NCI-H146 treated with DMSO at 0.1 percent for 48 hours (cell line): ENCODE results near the gene ALKBH4.
"Not testable (repeated sequence)": the region's sequence is repeated elsewhere in the genome, so short reads cannot be mapped to it uniquely, and the experiment has no call there.

ENCODE experiments used
- DNase-seq: peaks from one replicate; lab custom pipeline; 2025; ENCODE audit not compliant: unreplicated experiment; lab: John Stamatoyannopoulos, UW

ALKBH4 gene, protein sequence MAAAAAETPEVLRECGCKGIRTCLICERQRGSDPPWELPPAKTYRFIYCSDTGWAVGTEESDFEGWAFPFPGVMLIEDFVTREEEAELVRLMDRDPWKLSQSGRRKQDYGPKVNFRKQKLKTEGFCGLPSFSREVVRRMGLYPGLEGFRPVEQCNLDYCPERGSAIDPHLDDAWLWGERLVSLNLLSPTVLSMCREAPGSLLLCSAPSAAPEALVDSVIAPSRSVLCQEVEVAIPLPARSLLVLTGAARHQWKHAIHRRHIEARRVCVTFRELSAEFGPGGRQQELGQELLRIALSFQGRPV

DNA sequence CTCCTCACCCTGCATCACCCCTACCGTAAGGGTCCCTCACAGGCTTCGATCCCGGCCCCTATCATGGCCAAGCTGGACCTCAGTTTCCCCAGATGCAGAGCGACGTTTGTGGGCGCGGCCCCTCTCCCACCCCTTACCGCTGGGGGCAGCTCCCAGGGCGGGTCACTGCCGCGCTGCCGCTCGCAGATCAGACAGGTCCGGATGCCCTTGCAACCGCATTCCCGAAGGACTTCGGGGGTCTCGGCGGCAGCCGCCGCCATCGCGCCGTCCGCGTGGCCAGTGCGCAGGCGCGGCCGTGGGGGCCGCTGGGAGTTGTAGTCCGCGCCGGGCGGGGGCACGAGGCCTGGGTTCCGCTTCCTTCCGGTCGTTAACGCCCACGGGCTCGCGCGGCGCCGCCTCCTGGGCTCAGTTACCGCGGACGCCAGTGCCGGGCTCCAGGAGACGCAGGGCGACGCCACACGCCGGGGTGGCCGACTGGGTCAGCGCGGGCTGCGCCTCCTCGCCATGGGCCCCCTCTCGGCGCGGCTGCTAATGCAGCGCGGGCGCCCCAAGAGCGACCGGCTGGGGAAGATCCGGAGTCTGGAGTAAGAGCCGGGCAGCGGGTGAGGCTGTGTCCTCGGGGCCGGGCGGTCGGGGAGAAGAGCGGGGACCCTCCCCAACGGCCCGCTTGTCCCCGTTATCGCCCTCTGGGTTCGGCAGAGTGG, at the start of gene ALKBH4, which contains the start of gene LRWD1:
ALKBH4 (minus strand) TSS at position 287 of the 704 bp plus-strand sequence; CDS start at position 260, 27 bp downstream.
LRWD1 (plus strand) TSS at position 408 of the 704 bp plus-strand sequence; CDS start at position 505, 97 bp downstream.
- peak; percentile 73 for DNase-seq

DNA sequence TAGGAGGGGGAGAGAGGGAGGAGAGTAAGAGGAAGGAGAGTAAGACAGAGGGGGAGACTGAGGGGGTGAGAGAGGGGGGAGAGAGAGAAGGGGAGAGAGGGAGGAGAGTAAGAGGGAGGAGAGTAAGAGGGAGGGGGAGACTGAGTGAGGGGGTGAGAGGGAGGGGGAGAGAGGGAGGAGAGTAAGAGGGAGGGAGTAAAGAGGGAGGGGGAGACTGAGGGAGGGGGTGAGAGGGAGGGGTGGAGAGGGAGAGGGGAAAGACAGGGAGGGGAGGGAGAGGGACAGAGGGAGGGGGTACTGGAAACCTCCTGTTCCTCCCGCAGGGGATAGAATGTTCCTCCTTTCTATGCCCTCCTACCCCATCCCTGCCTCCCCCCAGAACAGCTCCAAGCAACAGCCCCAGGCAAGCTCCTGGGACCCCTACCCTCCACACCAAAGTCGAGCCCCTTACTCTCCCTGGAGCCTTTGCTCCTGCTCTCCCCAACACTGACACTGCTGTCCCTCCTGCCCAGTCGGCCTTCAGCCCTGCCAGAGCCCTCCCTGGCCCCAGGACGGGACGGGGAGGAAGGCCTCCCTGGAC, 48.1 kb upstream of the ALKBH4 start:
- DNase-seq, result not testable (repeated sequence)

DNA sequence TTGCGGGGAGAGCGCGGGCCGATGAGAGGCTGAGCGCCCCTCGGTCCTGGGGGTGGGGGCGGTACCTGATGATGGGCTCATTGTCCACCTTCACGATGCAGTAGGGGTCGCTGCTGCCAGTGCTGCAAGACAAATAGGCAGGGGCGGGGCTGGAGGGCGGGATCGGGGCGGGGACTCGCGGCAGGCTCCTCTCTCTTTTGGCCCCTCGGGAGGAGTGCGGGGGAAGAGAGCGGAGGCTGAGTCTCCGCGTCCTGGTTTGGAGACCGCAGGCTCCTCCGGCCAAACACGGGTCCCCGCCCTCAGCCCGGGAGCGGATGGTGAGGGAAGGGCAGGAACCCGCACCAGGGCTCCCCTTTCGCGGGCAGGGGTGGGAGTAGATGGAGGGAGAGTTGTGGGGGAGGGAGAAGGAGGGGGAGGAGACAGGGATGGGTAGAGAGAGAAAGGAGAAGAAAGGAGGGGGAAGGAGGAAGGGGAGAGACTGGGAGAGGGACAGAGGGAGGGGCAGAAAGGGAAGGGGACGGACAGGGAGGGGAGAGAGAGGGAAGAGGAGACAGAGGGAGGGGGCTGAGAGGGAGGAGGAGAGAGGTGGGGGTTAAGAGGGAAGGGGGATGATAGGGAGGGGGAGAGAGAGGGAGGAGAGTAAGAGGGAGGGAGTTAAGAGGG, 47.3 kb upstream of the ALKBH4 start:
- not testable (repeated sequence) for DNase-seq

DNA sequence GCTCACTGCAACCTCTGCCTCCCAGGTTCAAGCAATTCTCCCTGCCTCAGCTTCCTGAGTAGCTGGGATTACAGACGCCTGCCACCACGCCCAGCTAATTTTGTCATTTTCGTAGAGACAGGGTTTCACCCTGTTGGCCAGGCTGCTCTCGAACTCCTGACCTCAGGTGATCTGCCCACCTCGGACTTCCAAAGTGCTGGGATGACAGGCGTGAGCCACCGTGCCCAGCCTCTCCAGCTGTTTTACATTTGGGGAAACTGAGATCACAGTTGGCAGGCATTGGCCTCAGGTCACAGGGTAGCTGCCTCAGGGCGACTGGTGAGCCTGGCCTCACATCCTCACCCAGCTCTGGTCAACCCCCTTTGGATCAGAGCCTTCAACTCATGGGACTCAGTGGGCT, 45.9 kb upstream of the ALKBH4 start:
- DNase-seq, result not testable (repeated sequence)

DNA sequence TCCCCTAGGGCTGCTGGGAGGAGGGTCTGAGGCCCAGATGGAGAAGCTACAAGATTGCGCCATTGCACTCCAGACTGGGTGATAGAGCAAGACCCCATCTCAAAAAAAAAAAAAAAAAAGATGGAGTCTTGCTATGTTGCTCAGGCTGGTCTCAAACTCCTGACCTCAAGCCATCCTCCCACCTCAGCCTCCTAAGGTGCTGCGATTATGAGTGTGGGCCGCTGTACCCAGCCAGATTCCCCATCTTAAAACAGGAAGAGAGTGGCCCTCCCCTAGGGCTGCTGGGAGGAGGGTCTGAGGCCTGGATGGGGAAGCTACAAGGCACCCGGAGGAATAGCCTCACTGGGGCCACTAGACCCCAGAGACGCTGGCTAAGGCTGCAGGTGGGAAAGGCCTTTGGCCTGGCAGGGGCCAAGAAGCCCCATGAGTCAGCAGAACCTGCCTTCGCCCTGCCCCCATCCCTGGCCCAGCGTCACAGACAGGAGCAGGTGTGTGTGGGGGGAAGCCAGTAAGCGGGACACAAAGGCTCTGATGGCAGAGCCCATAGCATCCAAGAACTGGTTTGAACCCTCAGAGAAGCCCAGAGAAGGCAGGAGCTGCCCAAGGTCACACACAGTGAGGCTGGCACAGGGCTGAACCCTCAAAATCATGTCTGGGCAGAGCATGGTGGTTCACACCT, 42.9 kb upstream of the ALKBH4 start:
- not testable (repeated sequence) for DNase-seq

DNA sequence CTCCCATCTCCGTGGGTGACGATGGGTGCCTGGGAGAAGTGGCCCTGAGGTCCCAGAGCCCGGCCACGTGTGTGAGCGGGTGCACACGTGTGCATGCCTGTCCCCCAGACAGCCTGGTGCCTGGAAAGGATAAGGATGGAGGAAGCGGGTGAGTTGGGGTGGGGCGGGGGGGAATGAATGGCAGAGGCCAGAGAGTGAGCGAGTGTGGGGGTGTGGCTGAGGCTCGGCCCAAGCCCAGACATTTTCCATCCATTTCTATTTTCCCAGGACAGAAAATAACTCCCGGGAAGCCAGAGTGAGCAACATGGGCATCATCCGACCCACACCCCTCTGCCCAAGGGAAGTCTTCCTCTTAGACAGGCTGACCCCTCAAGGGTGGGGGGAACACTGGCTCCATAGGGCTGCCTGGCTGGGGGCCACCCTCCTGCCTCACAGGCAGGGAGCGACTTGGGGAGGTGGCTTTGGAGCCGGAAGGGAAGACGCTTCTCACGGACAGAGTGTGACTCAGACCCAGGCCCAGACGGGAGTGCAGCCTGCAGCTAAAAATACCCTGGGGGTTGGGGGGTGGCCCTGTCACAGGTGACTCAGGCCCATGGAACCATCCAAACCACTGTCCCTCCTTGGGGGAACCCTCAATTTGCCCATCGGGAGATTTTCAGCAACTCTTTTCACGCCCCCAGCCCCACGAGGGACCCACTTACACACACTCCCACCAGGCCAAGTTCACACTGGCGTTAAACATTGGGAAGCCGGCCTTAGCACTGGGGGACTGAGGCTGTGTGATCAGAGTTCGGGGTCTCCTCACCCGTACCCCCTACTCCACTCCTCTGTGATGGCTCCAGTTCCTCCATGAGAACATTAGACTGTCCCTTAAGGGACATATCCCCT, 40.9 kb upstream of the ALKBH4 start:
- DNase-seq, result not testable (repeated sequence)

DNA sequence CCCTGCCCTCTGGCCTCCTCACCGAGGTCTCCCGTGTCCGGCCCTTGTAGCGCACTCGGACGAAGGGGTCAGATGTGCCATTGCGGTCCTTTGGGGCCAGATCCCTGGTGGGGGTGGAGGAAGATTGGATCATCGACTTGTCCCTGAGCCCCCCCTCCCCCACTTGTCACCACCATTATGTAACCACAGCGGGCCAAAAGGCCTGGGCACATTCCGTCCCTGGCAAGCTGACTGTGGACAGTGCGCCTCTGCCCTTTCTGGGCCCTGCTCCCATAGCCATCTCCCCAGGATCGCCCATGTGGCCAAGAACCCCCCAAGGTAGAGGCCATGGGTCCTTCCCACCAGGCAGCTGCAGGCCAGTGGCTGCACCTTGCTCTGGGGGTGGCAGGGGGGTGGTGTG, 38.5 kb upstream of the ALKBH4 start:
- not testable (repeated sequence) for DNase-seq

DNA sequence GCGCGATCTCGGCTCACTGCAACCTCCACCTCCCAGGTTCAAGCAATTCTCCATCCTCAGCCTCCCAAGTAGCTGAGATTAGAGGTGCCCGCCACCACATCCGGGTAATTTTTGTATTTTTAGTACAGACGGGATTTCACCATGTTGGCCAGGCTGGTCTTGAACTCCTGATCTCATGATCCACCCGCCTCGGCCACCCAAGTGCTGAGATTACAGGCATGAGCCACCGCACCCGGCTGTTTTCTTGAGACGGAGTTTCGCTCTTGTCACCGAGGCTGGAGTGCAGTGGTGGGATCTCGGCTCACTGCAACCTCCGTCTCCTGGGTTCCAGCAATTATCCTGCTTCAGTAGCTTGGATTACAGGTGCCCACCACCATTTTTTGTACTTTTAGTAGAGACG, 33.7 kb upstream of the ALKBH4 start:
- not testable (repeated sequence) for DNase-seq

DNA sequence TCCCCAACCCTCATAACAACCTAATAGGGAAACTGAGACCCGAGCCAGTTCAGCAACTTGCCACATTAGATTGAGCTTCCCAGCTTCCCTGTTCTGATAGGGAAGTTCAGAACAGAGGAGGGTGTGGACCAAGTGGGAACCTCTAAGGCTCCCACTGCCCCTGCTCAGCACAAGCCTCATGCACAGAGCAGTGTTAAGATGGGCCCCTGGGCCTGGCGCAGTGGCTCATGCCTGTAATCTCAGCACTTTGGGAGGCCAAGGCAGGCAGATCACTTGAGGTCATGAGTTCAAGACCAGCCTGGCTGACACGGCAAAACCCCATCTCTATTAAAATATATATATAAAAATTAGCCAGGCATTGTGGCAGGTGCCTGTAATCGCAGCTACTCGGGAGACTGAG, 32.6 kb upstream of the ALKBH4 start:
- not testable (repeated sequence) for DNase-seq

DNA sequence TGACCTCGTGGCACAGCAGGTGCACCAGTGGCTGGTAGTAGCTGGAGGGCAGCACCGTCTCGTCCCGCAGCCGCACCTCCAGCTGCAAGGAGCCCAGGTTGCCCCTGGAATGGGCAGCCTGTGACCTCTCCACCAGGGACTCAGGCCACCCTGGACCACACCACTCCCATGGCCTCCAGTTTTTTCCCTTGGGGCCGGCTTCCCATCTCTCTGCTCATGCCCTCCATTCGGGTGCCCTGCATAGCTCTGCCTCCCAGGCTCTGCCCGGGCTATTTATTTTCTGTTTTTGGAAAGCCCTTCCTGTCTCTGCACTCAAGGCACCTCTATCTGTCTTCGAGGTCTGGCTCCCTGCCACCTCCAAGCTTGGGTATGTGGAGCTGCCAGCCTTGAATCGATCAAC, 32.2 kb upstream of the ALKBH4 start:
- not testable (repeated sequence) for DNase-seq

DNA sequence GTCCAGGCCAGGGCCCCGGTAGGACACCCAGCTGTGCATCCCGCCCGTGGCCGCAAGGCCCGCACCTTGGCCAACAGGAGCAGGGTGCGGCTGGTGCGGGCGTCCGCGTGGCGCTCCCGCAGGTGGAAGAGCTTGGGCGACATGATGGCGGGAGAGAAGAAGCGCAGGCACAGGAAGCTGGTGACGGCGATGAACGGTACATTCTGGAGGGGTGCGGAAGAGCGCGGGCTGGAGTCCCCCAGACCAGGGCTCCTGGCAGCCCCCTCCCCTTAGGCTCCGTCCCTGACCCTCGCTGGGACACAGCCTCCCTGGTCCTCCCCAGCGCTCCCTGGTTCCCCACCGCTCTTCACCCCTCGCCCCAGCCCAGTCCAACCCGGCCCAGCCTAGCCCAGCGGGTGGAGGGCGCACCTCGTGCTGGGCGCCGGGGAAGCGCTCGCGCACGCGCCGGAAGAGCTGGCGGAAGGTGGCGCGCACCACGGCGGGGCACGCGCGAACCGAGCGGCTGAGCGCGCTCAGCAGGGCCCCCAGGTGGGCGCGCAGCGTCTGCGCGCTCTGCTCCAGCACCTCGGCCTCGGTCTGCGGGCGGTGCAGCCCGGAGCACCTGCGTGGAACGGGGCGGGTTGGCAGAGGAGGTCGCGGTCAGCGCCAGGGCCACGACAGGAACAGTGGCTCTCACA, 29.9 kb upstream of the ALKBH4 start:
- DNase-seq, result not testable (repeated sequence)

DNA sequence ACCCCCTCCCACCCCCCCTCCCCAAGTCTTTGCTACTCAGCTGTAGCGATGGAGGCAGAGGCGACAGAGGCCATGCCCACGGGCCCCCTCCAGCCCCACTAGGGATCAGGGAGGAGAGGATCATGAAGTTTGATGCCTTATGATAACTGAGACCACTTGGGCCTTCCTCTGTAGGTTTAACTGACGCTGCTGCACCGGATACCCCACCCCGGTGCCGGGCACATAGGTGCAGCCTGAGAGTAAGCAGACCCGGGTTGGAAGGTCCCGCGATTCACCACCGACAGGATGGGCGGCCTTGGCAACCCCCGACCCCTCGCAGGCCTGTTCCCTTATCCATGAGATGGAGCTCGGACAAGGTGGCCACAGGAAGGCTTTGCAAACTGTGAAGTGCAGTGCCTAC, 29.4 kb upstream of the ALKBH4 start:
- DNase-seq, result not testable (repeated sequence)

DNA sequence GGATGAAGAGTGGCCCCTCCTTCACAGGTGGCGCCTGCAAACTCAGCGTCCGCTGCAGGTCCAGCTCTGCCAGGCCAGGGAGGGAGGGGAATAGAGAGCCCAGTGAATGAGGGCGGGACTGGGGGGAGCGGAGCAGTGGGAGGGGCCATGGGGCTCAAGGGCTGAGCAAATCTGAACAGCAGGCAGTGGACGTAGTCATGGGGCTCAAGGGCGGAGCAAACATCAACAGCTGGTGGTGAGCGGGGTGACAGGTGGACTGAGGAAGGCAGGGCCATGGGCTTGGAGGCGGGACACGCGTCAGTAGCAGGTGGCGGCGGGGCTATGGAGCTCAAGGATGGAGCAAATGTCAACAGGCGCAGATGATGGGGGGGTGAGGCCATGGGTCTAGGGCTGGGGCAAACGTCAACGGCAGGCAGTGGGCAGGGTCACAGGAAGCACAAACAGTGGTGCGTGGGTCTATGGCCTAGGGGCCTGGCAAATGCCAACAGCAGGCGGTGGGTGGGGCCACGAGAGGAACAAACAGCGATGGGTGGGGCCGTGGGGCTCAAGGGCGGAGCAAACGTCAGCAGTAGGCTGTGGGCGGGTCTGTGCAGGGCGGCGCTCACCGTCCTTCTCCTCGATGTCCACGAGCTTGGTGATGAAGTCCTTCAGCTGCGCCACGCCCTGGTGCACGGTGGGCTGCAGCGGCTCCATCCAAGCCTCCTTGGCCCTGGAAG, 28.7 kb upstream of the ALKBH4 start:
- not testable (repeated sequence) for DNase-seq

DNA sequence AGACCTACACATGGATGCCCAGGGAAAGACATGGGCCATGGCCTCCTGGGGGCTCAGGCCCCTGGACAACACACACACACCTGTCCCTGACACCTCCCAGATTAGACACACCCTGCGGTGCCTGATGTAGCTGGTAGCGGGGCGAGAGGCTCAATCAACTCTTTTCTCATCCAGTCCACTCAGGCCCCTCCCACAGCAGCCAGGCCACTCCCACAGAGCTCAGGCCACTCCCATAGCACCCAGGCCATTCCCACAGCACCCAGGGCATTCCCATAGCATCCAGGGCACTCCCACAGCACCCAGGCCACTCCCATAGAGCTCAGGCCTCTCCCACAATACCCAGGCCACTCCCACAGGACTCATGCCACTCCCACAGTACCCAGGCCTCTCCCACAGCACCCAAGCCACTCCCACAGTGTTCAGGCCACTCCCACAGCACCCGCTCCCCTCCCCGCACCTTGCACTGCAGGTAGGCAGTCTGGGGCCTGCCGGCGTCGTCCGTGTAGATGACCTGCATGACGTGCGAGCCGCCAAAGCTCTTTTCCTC, 25.9 kb upstream of the ALKBH4 start:
- not testable (repeated sequence) for DNase-seq

DNA sequence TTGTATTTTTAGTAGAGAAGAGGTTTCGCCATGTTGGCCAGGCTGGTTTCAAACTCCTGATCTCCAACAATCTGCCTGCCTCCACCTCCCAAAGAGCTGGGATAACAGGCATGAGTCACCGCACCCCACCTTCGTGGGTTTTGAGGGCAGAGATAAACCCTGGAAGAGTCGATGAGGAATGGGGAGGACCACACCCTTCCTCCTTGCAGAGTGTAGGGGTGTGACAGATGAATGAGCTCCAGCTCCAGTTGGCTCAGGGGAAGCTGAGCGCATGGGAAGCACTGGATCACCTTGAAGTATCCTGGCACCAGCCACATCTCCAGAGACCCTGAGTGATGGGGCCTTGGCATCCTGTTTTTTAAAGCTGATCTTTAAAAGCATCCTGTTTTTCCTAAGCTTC, 19.7 kb upstream of the ALKBH4 start:
- not testable (repeated sequence) for DNase-seq

DNA sequence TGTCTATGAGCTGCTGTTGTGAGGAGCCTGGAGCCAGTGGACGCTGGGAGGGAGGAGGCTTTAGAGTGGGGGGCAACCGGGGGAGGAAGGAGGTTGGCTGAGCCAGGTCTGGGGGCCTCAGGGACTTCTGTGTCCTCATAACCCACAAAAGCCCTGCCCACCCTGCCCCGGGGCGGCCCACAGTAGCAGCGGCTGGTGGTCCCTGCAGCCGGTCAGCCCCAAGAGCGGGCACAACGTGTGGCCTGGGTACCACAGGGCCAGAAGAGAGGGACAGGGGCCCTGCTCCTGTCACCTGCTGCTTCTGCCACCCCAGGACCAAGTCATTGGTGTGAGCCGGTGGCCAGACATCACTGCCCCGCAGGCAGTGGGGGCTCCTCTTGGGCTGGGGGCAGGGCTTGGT, 17.3 kb upstream of the ALKBH4 start:
- DNase-seq, result not testable (repeated sequence)

DNA sequence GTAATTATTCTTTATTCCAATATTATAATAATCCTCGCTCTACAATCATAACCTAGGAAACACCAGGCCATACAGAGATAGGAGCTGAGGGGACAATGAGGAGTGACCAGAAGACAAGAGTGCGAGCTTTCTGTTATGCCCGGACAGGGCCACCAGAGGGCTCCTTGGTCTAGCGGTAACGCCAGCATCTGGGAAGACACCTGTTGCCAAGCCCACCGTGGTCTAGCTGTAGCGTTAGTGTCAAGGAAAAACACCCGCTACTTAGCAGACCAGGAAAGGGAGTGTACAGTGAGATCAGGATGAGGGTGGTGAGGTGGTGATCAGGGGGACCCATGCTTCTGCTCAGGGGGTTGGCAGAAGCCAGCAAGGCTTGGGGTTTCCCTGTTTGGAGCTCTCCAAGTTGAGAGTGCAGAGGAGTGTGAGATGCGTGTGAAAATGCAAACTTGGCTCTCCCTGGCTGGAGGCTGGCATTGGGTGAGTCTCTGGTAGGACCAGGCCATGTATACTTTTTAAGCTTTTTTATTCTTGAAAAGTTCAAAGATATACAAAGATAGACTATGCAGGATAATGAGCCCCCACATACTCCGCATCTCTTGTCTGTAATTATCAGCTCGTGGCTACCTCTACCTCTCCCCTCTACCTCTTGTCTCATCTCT, 15.4 kb upstream of the ALKBH4 start:
- not testable (repeated sequence) for DNase-seq

DNA sequence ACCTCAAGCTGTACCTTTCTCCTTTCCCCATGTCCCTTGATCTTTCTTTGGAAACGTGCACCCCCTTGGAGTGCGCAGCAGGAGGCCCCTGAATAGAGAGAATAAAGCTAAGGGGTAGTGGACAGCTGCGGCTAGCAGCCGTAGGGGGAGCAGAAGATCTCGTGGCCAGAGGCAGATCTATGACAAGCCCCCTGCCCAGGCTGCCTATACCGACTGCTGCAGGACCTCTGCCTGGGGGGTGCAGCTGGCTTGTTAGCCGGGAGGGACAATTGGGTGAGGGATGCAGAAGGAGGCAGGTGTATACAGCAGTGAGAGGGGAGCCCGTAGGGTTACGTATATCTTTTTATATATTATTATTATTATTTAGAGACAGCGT, 14.5 kb upstream of the ALKBH4 start:
- not testable (repeated sequence) for DNase-seq
